Osteoblast (primary cell): ENCODE data around the gene POLDIP3. TPM values are rescaled to one million over a fixed set of nuclear protein-coding genes. Genes with fewer than 3 reads are reported as not detected.
A peak's percentile ranks its signal among the peaks of the same experiment; 100 is the strongest.

Experiments
- DNase-seq: peaks from one replicate; pipeline ENCODE4 v3.0.0; 2011; ENCODE audit warnings: low spot score, mixed read lengths; ENCODE audit not compliant: insufficient read length; ENCODE audit errors: missing footprints
- H2AFZ ChIP-seq: 2 replicates; pipeline ENCODE4 v1.6.0; 2011; ENCODE audit warnings: mild to moderate bottlenecking, low read length
- H3K27ac ChIP-seq: 2 replicates; pipeline ENCODE4 v1.5.1; 2011; ENCODE audit warnings: mild to moderate bottlenecking, low read depth, low read length, moderate library complexity
- H3K27me3 ChIP-seq: 2 replicates; pipeline ENCODE4 v1.6.0; 2012; ENCODE audit warnings: mild to moderate bottlenecking, control low read depth, inconsistent platforms, low read length, moderate library complexity; ENCODE audit not compliant: insufficient read depth
- H3K36me3 ChIP-seq: 2 replicates; pipeline ENCODE4 v1.5.1; 2011; ENCODE audit warnings: mild to moderate bottlenecking, low read length, control low read depth, moderate library complexity; ENCODE audit not compliant: insufficient read depth
- H3K4me1 ChIP-seq: 2 replicates; pipeline ENCODE4 v1.5.1; 2011; ENCODE audit warnings: mild to moderate bottlenecking, low read length, control low read depth, moderate library complexity; ENCODE audit not compliant: insufficient read depth
- H3K4me2 ChIP-seq: 2 replicates; pipeline ENCODE4 v1.6.0; 2011; ENCODE audit warnings: mild to moderate bottlenecking, low read length; ENCODE audit not compliant: insufficient read depth
- H3K4me3 ChIP-seq: fragments of 200-600 bp; sonication (generic); 3 replicates; pipeline ENCODE4 v1.5.1; 2012; ENCODE audit warnings: mild to moderate bottlenecking, low read length, inconsistent platforms; ENCODE audit not compliant: insufficient read depth
- H3K79me2 ChIP-seq: 2 replicates; pipeline ENCODE4 v1.6.0; 2012; ENCODE audit warnings: mild to moderate bottlenecking, low read length, control low read depth, inconsistent platforms; ENCODE audit not compliant: insufficient read depth
- H3K9me3 ChIP-seq: 2 replicates; pipeline ENCODE4 v1.5.1; 2011; ENCODE audit warnings: low read depth, low read length, control low read depth
- H4K20me1 ChIP-seq: 2 replicates; pipeline ENCODE4 v1.6.0; 2012; ENCODE audit warnings: mild to moderate bottlenecking, low read length, control low read depth; ENCODE audit not compliant: insufficient read depth
- CTCF ChIP-seq: IDR thresholded peaks from 2 replicates; pipeline ENCODE4 v1.5.1; 2011; ENCODE audit warnings: mild to moderate bottlenecking, low read depth, low read length, moderate library complexity; ENCODE audit errors: extremely low read depth
- total RNA-seq: library from RNA; depleted of rRNA; stranded (reverse); fragments of >200 nt; gene quantifications from 2 replicates; pipeline ENCODE4 v1.2.3, GENCODE V29; 2012

The POLDIP3 gene
- total RNA-seq, 1 donor: 22.4 TPM

GRCh38 chr22:42562279-42562678 lies 52.4 kb downstream of the POLDIP3 start:
- no peaks in the 10 kb centered on the region for H3K27me3 ChIP-seq
- H3K27ac ChIP-seq: no peak overlapping the region
- TF ChIP-seq CTCF: no peak
- H3K4me3 ChIP-seq: no peak overlapping the region
- H3K4me2 ChIP-seq: no peak overlapping the region
- DNase-seq: peak; percentile 21
- no peaks in the 10 kb centered on the region for H3K36me3 ChIP-seq
- no peaks in the 10 kb centered on the region for H4K20me1 ChIP-seq
- H3K4me1 ChIP-seq: no peaks in the 10 kb centered on the region
- no peaks in the 10 kb centered on the region for H3K9me3 ChIP-seq
- H2AFZ ChIP-seq: no peak overlapping the region
- H3K79me2 ChIP-seq: no peaks in the 10 kb centered on the region

- Histone ChIP-seq H3K4me1 (no peaks in the 10 kb centered on the region), H4K20me1 (no peaks in the 10 kb centered on the region), H3K27ac (no peak overlapping the region), H3K4me2 (no peak overlapping the region), H3K9me3 (no peaks in the 10 kb centered on the region), H2AFZ (no peak overlapping the region), H3K36me3 (no peaks in the 10 kb centered on the region), H3K27me3 (no peaks in the 10 kb centered on the region), H3K4me3 (no peak overlapping the region), H3K79me2 (no peaks in the 10 kb centered on the region)
- TF ChIP-seq CTCF: no peak
- DNase-seq: peak; percentile 55
Observed at GRCh38 chr22:42561856-42562255, 52.8 kb downstream of the POLDIP3 start.

DNA sequence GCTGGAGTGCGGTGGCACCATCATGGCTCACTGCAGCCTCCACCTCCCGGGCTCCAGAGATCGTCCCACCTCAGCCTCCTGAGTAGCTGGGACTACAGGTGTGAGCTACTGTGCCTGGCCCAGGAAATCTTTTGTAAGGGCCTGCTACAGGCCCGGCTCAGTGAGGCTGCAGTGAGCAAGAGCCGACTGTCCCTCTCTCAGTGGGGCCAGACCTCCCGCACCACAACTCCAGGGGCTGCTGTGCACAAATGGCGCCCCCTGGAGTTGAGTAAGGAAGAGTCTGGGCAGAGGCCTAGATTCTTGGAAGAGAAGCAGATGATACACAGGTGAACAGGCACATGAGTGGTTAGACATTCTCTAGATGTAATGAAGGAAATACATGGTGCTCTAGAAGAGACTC lies 53.9 kb downstream of the POLDIP3 start:
- no peak overlapping the region for H3K27ac ChIP-seq
- H3K27me3 ChIP-seq: no peaks in the 10 kb centered on the region
- no peak overlapping the region for H3K4me3 ChIP-seq
- no peaks in the 10 kb centered on the region for H3K36me3 ChIP-seq
- no peaks in the 10 kb centered on the region for H3K4me1 ChIP-seq
- peak; percentile 51 for TF ChIP-seq CTCF
- H3K9me3 ChIP-seq: no peaks in the 10 kb centered on the region
- H4K20me1 ChIP-seq: no peaks in the 10 kb centered on the region
- DNase-seq: peak; percentile 88
- no peak overlapping the region for H2AFZ ChIP-seq
- no peaks in the 10 kb centered on the region for H3K79me2 ChIP-seq
- no peak overlapping the region for H3K4me2 ChIP-seq

GRCh38 chr22:42560381-42560780 lies 54.3 kb downstream of the POLDIP3 start:
- TF ChIP-seq CTCF: no peak
- Histone ChIP-seq H3K27ac (no peak overlapping the region), H3K36me3 (no peaks in the 10 kb centered on the region), H3K9me3 (no peaks in the 10 kb centered on the region), H3K79me2 (no peaks in the 10 kb centered on the region), H3K27me3 (no peaks in the 10 kb centered on the region), H3K4me3 (no peak overlapping the region), H2AFZ (no peak overlapping the region), H4K20me1 (no peaks in the 10 kb centered on the region), H3K4me1 (no peaks in the 10 kb centered on the region), H3K4me2 (no peak overlapping the region)
- peak; percentile 72 for DNase-seq
